Measurements from ENCODE around the gene TMEM179B. TPM values are rescaled to one million over a fixed set of nuclear protein-coding genes. Genes with fewer than 3 reads are reported as not detected.
A peak's percentile ranks its signal among the peaks of the same experiment; 100 is the strongest.

Gene TMEM179B
- total and polyA plus RNA-seq, 2 of the 13 experiments (the other 11 are each of a cell fraction or from before 2014, with no cell fraction given), result 24.8 to 25.7 TPM

GRCh38 chr11:62805076-62805892, 18.1 kb downstream of the TMEM179B start, which contains the start of gene NXF1:
TSS of gene NXF1 (minus strand) at chr11:62805440. CDS start at chr11:62805356, 84 bp downstream.
- H2AFZ ChIP-seq (ENCODE audit: low read length), result no peak within 1 kb of the TSS
- H3K36me3 ChIP-seq (replicated peaks in 1 of 2; ENCODE audit: control insufficient read depth in 1 of 2, insufficient read depth in 2 of 2, low read length in 2 of 2), result peaks cover 9 to 26% of the 10 kb centered on the region in 2 experiments; a peak in 4 of 5 replicates
- H3K27me3 ChIP-seq (ENCODE audit: control insufficient read depth in 1 of 2, insufficient read depth in 2 of 2, low read length in 2 of 2), result no peaks in the 10 kb centered on the region; a peak in 1 of 5 replicates
- no peaks in the 10 kb centered on the region; the same call in 1 of the 2 replicates for H4K20me1 ChIP-seq (ENCODE audit: insufficient read depth, low read length)
- H3K9me3 ChIP-seq (ENCODE audit: low read length), result no peaks in the 10 kb centered on the region
- intact Hi-C loops (cut with micrococcal nuclease; ENCODE audit: unreplicated experiment) (loop anchor here (1.0 to 2.0 kb wide), 2 partner anchors 18 to 26 kb away; partner anchors contain the start of gene TMEM179B), in situ Hi-C loops (cut with HindIII; ENCODE audit: extremely low pct_ligation_motif_present, low pct_unique_long_range_greater_than_20kb) (no loop called here)
- peak within 1 kb of the TSS; percentile 90 for H3K4me2 ChIP-seq (ENCODE audit: low read depth, low read length)
- FAIRE-seq (peak; percentile 54), DNase-seq (ENCODE audit: low spot score) (peak; percentile 85), ATAC-seq (peak; percentile 85)
- peak within 1 kb of the TSS; percentile 86 to 97 (median 92) for H3K4me3 ChIP-seq (replicated peaks in 1 of 3; ENCODE audit: insufficient read depth in 1 of 3, low read depth in 2 of 3, low read length in 3 of 3)
- POLR2A ChIA-PET, result interaction anchor here (0.7 to 5.7 kb wide), 22 partner anchors 8 to 99 kb away, joined by 3 to 53 read pairs (median 6); partner anchors contain the start of genes POLR2G, SLC3A2, STX5 and TAF6L
- peaks cover 18% of the 10 kb centered on the region for H3K79me2 ChIP-seq (ENCODE audit: insufficient read depth, low read length)
- peak within 1 kb of the TSS; percentile 58 for H3K27ac ChIP-seq (ENCODE audit: extremely low read length, insufficient read depth, low read length)
- peak within 1 kb of the TSS; percentile 84 for H3K9ac ChIP-seq (ENCODE audit: insufficient read depth, low read depth, low read length)
- H3K4me1 ChIP-seq (ENCODE audit: insufficient read depth, low read length), result peaks cover 23% of the 10 kb centered on the region
- BruUV-seq (replicated peaks), result no TSS peak
- CTCF ChIA-PET (ENCODE audit: low intra/inter-chr PET ratio, low total read pairs), result no interaction called here
- WGBS (ENCODE audit: low lambda C conversion rate), result 15% methylated on average over 22 of the region's 77 CpGs
- TF ChIP-seq ZBTB40 (IDR thresholded peaks at IDR 0.05) (no peak), ZBTB40 (CRISPR knock-in tag; IDR thresholded peaks at IDR 0.05) (peak; percentile 78; the same call in 1 of the 2 replicates), ATF5 (CRISPR knock-in tag; IDR thresholded peaks at IDR 0.05; ENCODE audit: low read depth) (0 out of 2 replicates have a peak, but pooled peaks have one; percentile 68), HMG20A (CRISPR knock-in tag; IDR thresholded peaks at IDR 0.05; ENCODE audit: borderline replicate concordance) (peak; percentile 18; the same call in 1 of the 2 replicates), ZNF777 (CRISPR knock-in tag; IDR thresholded peaks at IDR 0.05) (peak; percentile 54), ZNF709 (CRISPR knock-in tag; IDR thresholded peaks at IDR 0.05) (peak; percentile 86), RCOR2 (CRISPR knock-in tag; IDR thresholded peaks at IDR 0.05) (no peak), SMYD3 (CRISPR knock-in tag; IDR thresholded peaks at IDR 0.05) (no peak), RNF2 (conservative IDR thresholded peaks at IDR 0.05; ENCODE audit: low read depth) (no peak; the same call in 1 of the 2 replicates), GPN1 (CRISPR knock-in tag; IDR thresholded peaks at IDR 0.05; ENCODE audit: borderline replicate concordance) (no peak), ZNF513 (CRISPR knock-in tag; conservative IDR thresholded peaks at IDR 0.05) (no peak), ZC3H13 (CRISPR knock-in tag; IDR thresholded peaks at IDR 0.05) (peak; percentile 89)
